ENCODE results near the gene AKAP13.

The AKAP13 gene

DNA sequence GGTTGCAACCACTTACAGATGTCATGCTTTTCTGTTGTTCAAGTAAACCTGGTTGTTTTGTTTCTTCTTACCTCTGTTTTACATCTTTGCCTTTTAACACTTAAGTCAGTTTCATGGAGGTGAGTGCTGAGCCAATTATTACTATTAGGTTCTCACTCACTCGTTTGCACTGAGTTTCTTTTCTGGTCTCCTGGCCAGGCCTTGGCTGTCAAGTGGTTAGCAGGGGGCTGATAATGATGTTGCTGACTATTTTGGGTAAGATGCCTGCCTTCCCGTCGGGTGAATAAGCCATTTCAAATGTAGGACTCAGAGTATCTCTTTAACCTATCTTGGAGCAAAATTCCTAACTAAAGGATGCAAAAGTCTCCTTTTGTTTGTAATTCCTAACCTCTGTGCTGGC lies 335.9 kb downstream of the AKAP13 start:
- peaks cover 64% of the 10 kb centered on the region for H3K36me3 ChIP-seq (ENCODE audit: insufficient read depth, low read depth, low read length)
- H3K9me3 ChIP-seq (ENCODE audit: insufficient read depth, low read depth, low read length): no peaks in the 10 kb centered on the region
- H3K9ac ChIP-seq (ENCODE audit: low read depth, low read length): no peak overlapping the region
- H3K4me3 ChIP-seq (ENCODE audit: low read length): no peak overlapping the region
- no peak overlapping the region for H3K27ac ChIP-seq (ENCODE audit: low read length)
- no peaks in the 10 kb centered on the region for H3K27me3 ChIP-seq (ENCODE audit: insufficient read depth, low read length)
- H3K4me1 ChIP-seq (ENCODE audit: insufficient read depth, low read length): peaks cover 5% of the 10 kb centered on the region; the same call in 1 of the 2 replicates

DNA sequence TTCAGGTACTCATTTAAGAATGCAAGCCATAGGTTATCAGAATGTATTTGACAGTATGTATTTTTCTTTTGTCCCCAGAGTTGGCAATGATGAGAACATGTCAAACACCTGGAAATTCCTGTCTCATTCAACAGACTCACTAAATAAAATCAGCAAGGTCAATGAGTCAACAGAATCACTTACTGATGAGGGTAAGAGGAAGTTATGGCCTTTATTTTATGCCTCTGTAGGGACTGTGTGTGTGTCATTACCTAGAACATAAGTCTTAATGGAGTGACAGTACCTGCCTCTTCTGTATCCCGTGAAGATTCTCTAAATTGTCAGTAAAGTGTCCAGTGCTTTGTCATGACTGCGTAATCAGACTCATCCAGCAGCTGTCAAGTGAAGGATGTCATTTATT lies 336.8 kb downstream of the AKAP13 start:
- Histone ChIP-seq H3K9ac (ENCODE audit: low read depth, low read length) (no peak overlapping the region), H3K4me3 (ENCODE audit: low read length) (no peak overlapping the region), H3K9me3 (ENCODE audit: insufficient read depth, low read depth, low read length) (no peaks in the 10 kb centered on the region), H3K27ac (ENCODE audit: low read length) (no peak overlapping the region), H3K27me3 (ENCODE audit: insufficient read depth, low read length) (no peaks in the 10 kb centered on the region), H3K36me3 (ENCODE audit: insufficient read depth, low read depth, low read length) (peaks cover 64% of the 10 kb centered on the region), H3K4me1 (ENCODE audit: insufficient read depth, low read length) (peaks cover 5% of the 10 kb centered on the region; the same call in 1 of the 2 replicates)

DNA sequence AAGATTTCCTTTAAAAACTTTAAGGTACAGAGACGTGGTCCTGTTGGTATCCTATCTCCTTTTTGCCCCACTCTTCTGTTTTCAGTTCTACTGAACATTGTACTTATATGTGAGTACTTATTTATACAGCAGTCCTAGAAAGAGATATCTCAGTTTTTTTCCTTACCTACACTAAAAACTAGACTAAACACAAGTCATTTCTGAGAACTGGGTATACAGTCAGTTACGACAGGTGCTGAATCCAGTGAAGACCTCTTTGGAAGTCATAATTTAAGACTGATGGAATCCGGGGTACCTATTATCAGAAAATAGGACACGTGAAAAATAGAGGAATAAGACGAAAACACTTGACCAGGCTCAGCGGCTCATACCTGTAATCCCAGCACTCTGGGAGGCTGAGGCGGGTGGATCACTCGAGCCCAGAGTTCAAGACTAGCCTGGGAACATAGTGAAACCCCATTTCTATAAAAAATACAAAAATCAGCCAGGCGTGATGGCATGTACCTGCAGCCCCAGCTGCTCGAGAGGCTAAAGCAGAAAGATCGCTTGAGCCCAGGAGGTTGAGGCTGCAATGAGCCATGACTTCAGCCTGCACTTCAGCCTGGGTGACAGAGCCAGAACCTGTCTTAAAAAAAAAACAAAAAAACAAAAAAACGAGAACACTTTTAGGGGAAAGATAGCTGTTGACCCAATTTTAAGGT lies 338.0 kb downstream of the AKAP13 start:
- no peak overlapping the region for H3K27ac ChIP-seq (ENCODE audit: low read length)
- H3K4me1 ChIP-seq (ENCODE audit: insufficient read depth, low read length): peaks cover 5% of the 10 kb centered on the region; the same call in 1 of the 2 replicates
- no peaks in the 10 kb centered on the region for H3K9me3 ChIP-seq (ENCODE audit: insufficient read depth, low read depth, low read length)
- H3K36me3 ChIP-seq (ENCODE audit: insufficient read depth, low read depth, low read length): peaks cover 76% of the 10 kb centered on the region
- no peaks in the 10 kb centered on the region for H3K27me3 ChIP-seq (ENCODE audit: insufficient read depth, low read length)
- no peak overlapping the region for H3K9ac ChIP-seq (ENCODE audit: low read depth, low read length)
- no peak overlapping the region for H3K4me3 ChIP-seq (ENCODE audit: low read length)

DNA sequence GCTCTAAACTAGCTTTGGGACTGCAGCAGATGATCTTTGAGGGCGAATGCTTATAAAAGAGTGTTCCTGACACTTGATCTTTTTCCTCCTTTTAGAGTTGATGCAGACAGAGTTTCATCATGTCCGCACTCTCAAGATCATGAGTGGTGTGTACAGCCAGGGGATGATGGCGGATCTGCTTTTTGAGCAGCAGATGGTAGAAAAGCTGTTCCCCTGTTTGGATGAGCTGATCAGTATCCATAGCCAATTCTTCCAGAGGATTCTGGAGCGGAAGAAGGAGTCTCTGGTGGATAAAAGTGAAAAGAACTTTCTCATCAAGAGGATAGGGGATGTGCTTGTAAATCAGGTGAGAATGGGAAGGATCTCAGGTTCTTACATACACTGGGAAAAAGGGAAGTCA lies 338.6 kb downstream of the AKAP13 start:
- Histone ChIP-seq H3K27ac (ENCODE audit: low read length) (no peak overlapping the region), H3K36me3 (ENCODE audit: insufficient read depth, low read depth, low read length) (peaks cover 81% of the 10 kb centered on the region), H3K4me3 (ENCODE audit: low read length) (no peak overlapping the region), H3K4me1 (ENCODE audit: insufficient read depth, low read length) (peaks cover 5% of the 10 kb centered on the region; the same call in 1 of the 2 replicates), H3K27me3 (ENCODE audit: insufficient read depth, low read length) (no peaks in the 10 kb centered on the region), H3K9ac (ENCODE audit: low read depth, low read length) (no peak overlapping the region), H3K9me3 (ENCODE audit: insufficient read depth, low read depth, low read length) (no peaks in the 10 kb centered on the region)

DNA sequence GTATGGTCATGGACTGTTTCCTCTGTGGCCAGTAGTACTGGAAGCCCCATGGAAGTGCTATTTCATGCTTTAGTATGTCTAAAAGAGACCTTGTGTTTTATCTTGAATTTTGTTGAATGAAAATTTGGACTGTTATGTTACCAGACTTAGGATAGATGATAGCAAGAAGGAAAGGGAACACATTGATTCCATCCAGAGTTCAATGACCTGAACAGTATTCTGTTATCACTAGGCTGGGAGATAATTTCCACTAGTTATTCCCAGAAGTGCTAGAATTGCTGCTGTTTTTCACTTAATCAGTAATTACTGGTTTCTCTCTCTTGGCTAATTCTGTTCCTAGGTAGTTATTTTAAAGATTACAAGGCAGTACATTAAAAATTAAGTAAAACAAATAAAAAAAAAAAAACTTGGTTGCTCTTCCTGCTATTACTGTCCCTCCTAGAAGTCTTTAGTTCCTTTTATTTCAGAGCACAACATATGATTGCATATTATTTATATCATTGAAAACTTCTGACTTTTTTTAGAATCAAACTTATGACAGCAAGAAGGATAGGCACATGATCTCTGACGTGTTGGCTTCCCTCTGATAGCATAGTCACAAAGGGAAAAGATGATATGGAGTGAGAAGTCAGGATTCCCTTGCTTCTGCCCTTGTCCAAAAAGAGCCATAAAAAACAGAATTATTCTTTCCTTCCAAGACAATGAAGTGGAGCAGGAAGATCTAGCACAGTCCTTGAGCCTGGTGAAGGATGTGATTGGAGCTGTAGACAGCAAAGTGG lies 342.2 kb downstream of the AKAP13 start:
- Histone ChIP-seq H3K4me1 (ENCODE audit: insufficient read depth, low read length) (no peaks in the 10 kb centered on the region), H3K9ac (ENCODE audit: low read depth, low read length) (no peak overlapping the region), H3K27me3 (ENCODE audit: insufficient read depth, low read length) (no peaks in the 10 kb centered on the region), H3K36me3 (ENCODE audit: insufficient read depth, low read depth, low read length) (peaks cover 91% of the 10 kb centered on the region), H3K9me3 (ENCODE audit: insufficient read depth, low read depth, low read length) (no peaks in the 10 kb centered on the region), H3K27ac (ENCODE audit: low read length) (no peak overlapping the region), H3K4me3 (ENCODE audit: low read length) (no peak overlapping the region)

DNA sequence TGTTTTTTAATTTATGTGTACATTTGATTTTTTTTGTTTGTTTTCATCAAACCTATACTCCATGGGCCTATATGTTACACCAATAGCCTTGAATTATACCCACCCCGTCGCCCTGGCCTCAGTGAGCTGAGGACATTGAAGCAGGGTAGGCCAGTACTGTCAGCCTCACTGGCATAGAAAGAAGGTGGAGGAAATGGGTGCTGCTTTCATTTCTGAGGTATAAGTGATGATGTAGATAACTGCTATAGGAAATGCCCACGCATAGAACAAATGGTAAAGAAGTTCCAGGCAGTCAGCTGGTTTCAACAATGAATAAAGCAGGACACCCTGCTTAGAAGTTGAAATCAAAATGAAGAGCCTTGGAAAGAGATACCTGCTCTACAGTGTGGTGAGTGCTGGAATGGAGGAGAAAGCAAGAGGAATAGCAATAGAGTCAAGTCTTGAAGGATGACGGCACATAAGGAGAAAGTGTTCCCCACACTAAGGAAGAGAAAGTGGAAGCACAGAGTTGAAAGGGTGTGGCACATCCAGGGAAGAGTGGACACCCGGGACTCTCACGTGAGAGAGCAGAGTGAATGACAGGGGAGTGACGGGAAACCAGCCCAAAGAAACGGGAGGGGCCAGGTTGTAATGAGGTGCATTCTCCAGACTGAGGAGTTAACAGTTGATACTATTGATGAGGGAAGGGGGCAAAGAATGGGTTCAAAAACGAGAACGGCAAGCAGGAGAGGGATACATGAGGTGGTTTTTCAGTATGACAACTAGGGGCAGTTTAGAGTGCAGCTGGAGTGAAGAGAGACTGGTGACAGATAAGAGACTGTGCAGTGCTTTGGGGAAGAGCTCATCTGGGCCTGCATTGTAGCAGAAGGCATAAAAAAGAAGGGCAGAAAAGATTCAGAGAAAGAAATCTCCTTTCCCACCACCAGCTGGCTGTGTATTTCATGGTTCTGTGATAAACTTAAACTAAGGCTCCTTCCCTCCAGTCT lies 343.9 kb downstream of the AKAP13 start:
- H3K4me3 ChIP-seq (ENCODE audit: low read length): no peak overlapping the region
- H3K9ac ChIP-seq (ENCODE audit: low read depth, low read length): no peak overlapping the region
- no peak overlapping the region for H3K27ac ChIP-seq (ENCODE audit: low read length)
- H3K9me3 ChIP-seq (ENCODE audit: insufficient read depth, low read depth, low read length): no peaks in the 10 kb centered on the region
- peaks cover 86% of the 10 kb centered on the region for H3K36me3 ChIP-seq (ENCODE audit: insufficient read depth, low read depth, low read length)
- H3K4me1 ChIP-seq (ENCODE audit: insufficient read depth, low read length): no peaks in the 10 kb centered on the region
- H3K27me3 ChIP-seq (ENCODE audit: insufficient read depth, low read length): no peaks in the 10 kb centered on the region

DNA sequence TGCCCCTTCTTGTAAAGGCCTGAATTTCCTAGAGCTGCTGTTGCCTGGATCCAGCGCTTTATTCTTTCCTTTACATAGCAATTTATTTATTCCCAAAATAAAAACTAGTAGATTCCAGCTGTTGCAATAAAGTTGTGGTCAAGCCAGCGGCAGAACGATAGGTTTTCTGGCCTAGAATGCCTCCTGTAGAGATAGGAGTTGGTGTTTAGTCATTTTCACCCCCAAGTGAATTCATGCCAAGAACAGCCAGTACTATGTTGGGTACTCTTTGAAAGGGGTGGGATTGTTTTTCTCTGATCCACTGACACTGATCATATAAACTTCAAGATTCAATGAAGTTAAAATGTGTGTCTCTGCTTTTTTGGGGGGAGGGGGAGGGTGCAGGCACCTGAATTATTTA lies 344.6 kb downstream of the AKAP13 start:
- Histone ChIP-seq H3K4me3 (ENCODE audit: low read length) (no peak overlapping the region), H3K36me3 (ENCODE audit: insufficient read depth, low read depth, low read length) (peaks cover 79% of the 10 kb centered on the region), H3K27me3 (ENCODE audit: insufficient read depth, low read length) (no peaks in the 10 kb centered on the region), H3K9me3 (ENCODE audit: insufficient read depth, low read depth, low read length) (no peaks in the 10 kb centered on the region), H3K27ac (ENCODE audit: low read length) (no peak overlapping the region), H3K9ac (ENCODE audit: low read depth, low read length) (no peak overlapping the region), H3K4me1 (ENCODE audit: insufficient read depth, low read length) (no peaks in the 10 kb centered on the region)

DNA sequence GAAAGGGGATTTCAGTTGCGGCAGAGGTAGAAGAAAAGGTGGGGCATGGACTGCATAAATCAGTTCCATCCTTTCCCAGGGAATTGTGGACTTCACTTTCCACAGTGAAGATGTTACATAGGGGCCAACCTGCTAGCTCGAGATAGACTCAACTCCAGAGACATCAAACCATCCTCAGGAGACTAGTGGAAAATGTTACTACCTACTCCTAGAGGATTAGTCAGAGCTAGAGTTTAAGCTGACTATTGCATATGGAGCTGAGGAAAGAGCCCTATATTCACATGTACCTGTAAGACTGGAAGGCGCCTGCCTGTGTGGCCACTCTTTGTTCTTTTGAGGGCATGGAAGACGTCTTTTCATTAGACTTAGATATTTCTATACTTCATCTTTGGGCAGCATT lies 345.2 kb downstream of the AKAP13 start:
- no peak overlapping the region for H3K27ac ChIP-seq (ENCODE audit: low read length)
- H3K36me3 ChIP-seq (ENCODE audit: insufficient read depth, low read depth, low read length): peaks cover 76% of the 10 kb centered on the region
- no peaks in the 10 kb centered on the region for H3K27me3 ChIP-seq (ENCODE audit: insufficient read depth, low read length)
- H3K9me3 ChIP-seq (ENCODE audit: insufficient read depth, low read depth, low read length): no peaks in the 10 kb centered on the region
- H3K4me1 ChIP-seq (ENCODE audit: insufficient read depth, low read length): no peaks in the 10 kb centered on the region
- no peak overlapping the region for H3K9ac ChIP-seq (ENCODE audit: low read depth, low read length)
- no peak overlapping the region for H3K4me3 ChIP-seq (ENCODE audit: low read length)

DNA sequence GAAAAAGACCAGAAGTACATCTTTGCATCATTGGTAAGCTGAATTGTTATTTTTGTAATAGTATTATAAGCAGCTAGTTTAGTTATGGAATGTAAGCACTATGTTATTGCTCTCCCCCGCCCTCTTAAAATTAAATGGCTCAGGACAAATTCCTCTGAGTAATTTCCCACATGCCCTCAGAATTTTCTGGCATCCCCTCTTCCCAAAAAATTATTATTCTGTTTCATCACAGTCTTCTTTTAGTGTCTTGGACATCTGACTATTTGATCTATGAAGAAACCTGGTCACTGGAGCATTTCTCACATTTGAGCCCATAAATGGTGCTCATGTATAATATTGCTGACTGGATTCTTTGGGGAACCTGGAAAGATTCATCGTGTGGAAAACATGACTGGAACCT lies 346.1 kb downstream of the AKAP13 start:
- Histone ChIP-seq H3K4me3 (ENCODE audit: low read length) (no peak overlapping the region), H3K27ac (ENCODE audit: low read length) (no peak overlapping the region), H3K9ac (ENCODE audit: low read depth, low read length) (no peak overlapping the region), H3K36me3 (ENCODE audit: insufficient read depth, low read depth, low read length) (peaks cover 77% of the 10 kb centered on the region), H3K9me3 (ENCODE audit: insufficient read depth, low read depth, low read length) (no peaks in the 10 kb centered on the region), H3K4me1 (ENCODE audit: insufficient read depth, low read length) (no peaks in the 10 kb centered on the region), H3K27me3 (ENCODE audit: insufficient read depth, low read length) (no peaks in the 10 kb centered on the region)

DNA sequence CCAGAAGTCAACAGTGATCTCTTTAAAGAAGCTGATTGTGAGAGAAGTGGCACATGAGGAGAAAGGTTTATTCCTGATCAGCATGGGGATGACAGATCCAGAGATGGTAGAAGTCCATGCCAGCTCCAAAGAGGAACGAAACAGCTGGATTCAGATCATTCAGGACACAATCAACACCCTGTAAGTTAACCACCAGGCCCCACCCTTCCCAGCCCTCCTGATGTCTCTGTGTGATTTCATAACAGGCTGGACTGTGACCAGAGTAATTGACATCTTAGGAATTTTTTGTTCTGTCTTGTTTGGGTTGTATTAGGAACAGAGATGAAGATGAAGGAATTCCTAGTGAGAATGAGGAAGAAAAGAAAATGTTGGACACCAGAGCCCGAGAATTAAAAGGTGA lies 346.7 kb downstream of the AKAP13 start:
- no peak overlapping the region for H3K27ac ChIP-seq (ENCODE audit: low read length)
- peaks cover 77% of the 10 kb centered on the region for H3K36me3 ChIP-seq (ENCODE audit: insufficient read depth, low read depth, low read length)
- H3K27me3 ChIP-seq (ENCODE audit: insufficient read depth, low read length): no peaks in the 10 kb centered on the region
- no peaks in the 10 kb centered on the region for H3K4me1 ChIP-seq (ENCODE audit: insufficient read depth, low read length)
- no peak overlapping the region for H3K4me3 ChIP-seq (ENCODE audit: low read length)
- H3K9ac ChIP-seq (ENCODE audit: low read depth, low read length): no peak overlapping the region
- no peaks in the 10 kb centered on the region for H3K9me3 ChIP-seq (ENCODE audit: insufficient read depth, low read depth, low read length)

DNA sequence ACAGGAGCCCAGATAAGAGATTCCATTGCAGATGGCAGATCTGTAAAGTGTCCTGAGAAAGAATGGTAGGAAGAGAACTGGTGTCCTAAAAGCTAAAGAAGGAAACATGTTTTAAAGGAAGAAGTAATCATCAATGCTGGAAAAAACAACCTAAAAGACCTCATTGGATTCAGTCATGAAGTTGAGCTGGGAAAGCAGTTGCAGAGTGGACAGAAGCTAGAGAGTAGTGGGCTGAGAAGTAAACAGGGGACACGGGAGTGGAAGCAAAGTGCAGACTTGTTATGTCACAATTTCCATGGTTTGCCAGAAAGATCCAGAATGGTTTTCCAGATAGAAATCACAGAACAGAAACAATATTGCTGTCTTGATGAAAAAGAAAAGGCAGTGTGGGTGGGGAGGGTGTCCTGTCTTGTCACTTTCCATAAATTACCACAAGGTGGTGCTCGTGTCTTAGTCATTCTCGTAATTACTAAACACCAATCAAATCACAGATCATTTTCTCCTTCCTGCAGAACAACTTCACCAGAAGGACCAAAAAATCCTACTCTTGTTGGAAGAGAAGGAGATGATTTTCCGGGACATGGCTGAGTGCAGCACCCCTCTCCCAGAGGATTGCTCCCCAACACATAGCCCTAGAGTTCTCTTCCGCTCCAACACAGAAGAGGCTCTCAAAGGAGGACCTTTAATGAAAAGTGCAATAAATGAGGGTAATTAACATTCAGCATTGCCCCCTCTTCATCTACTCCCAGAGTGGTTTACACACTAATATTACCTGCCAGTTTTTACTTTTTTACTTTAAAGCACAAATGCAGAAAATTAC lies 349.8 kb downstream of the AKAP13 start:
- Histone ChIP-seq H3K27me3 (ENCODE audit: insufficient read depth, low read length) (no peaks in the 10 kb centered on the region), H3K9me3 (ENCODE audit: insufficient read depth, low read depth, low read length) (peaks cover 11% of the 10 kb centered on the region), H3K36me3 (ENCODE audit: insufficient read depth, low read depth, low read length) (peaks cover 73% of the 10 kb centered on the region), H3K9ac (ENCODE audit: low read depth, low read length) (no peak overlapping the region), H3K4me1 (ENCODE audit: insufficient read depth, low read length) (no peaks in the 10 kb centered on the region), H3K4me3 (ENCODE audit: low read length) (no peak overlapping the region), H3K27ac (ENCODE audit: low read length) (no peak overlapping the region)

Measured in iPS-20b (cell line).